Activated CD8-positive, alpha-beta memory T cell treated with anti-CD3 and anti-CD28 coated beads for 24 hours (primary cell): ENCODE measurements around the gene MDFIC2.
"Not testable (repeated sequence)": the region's sequence is repeated elsewhere in the genome, so short reads cannot be mapped to it uniquely, and the experiment has no call there.

Experiments
- DNase-seq: peaks from one replicate; pipeline ENCODE4 v3.0.0-alpha.2; 2020

MDFIC2 gene

GRCh38 chr3:70250492-70250891, 61.9 kb downstream of the MDFIC2 start:
- no peak for DNase-seq

GRCh38 chr3:70249509-70250160, 62.8 kb downstream of the MDFIC2 start:
- DNase-seq: no peak

- DNase-seq: no peak
Observed at GRCh38 chr3:70248856-70249255, 63.6 kb downstream of the MDFIC2 start.

- no peak for DNase-seq
Observed at GRCh38 chr3:70247955-70248354, 64.5 kb downstream of the MDFIC2 start.

GRCh38 chr3:70245746-70246525, 66.5 kb downstream of the MDFIC2 start:
- no peak for DNase-seq

- DNase-seq: no peak
Observed at GRCh38 chr3:70244422-70244821, 68.0 kb downstream of the MDFIC2 start.

GRCh38 chr3:70242297-70242882, 70.0 kb downstream of the MDFIC2 start:
- DNase-seq: no peak

- no peak for DNase-seq
Observed at GRCh38 chr3:70233812-70234211, 78.6 kb downstream of the MDFIC2 start.

GRCh38 chr3:70233112-70233511, 79.3 kb downstream of the MDFIC2 start:
- no peak for DNase-seq

GRCh38 chr3:70231266-70231701, 81.2 kb downstream of the MDFIC2 start:
- DNase-seq: no peak

- no peak for DNase-seq
Observed at GRCh38 chr3:70227437-70227836, 85.0 kb downstream of the MDFIC2 start.

GRCh38 chr3:70225146-70225545, 87.3 kb downstream of the MDFIC2 start:
- no peak for DNase-seq

- DNase-seq: no peak
Observed at GRCh38 chr3:70224337-70224736, 88.1 kb downstream of the MDFIC2 start.

GRCh38 chr3:70218471-70218870, 94.0 kb downstream of the MDFIC2 start:
- DNase-seq: no peak

- not testable (repeated sequence) for DNase-seq
Observed at GRCh38 chr3:70211274-70211673, 101.2 kb downstream of the MDFIC2 start.

GRCh38 chr3:70201975-70202374, 110.5 kb downstream of the MDFIC2 start:
- DNase-seq: no peak

GRCh38 chr3:70189884-70190473, 122.5 kb downstream of the MDFIC2 start:
- no peak for DNase-seq

- no peak for DNase-seq
Observed at GRCh38 chr3:70186221-70186620, 126.2 kb downstream of the MDFIC2 start.

GRCh38 chr3:70185661-70186060, 126.8 kb downstream of the MDFIC2 start:
- no peak for DNase-seq

- DNase-seq: no peak
Observed at GRCh38 chr3:70183781-70184504, 128.5 kb downstream of the MDFIC2 start.

GRCh38 chr3:70182166-70182565, 130.3 kb downstream of the MDFIC2 start:
- no peak for DNase-seq

- no peak for DNase-seq
Observed at GRCh38 chr3:70180664-70181063, 131.8 kb downstream of the MDFIC2 start.

- DNase-seq: no peak
Observed at GRCh38 chr3:70179111-70179510, 133.3 kb downstream of the MDFIC2 start.
